ENCODE measurements around the gene ALX4.

GRCh38 chr11:44342616-44343015 lies 32.7 kb upstream of the ALX4 start:
- TF ChIP-seq CTCF (IDR thresholded peaks at IDR 0.05): no peak
- TF ChIP-seq POLR2A (IDR thresholded peaks at IDR 0.05): no peak
